ENCODE measurements around the gene SMPDL3A. TPM values are rescaled to one million over a fixed set of nuclear protein-coding genes. Genes with fewer than 3 reads are reported as not detected.

The SMPDL3A gene
- total RNA-seq, 1 donor, result 23.5 TPM

- Histone ChIP-seq H3K4me2 (ENCODE audit: insufficient read depth, low read length) (peak overlapping the region; percentile 70), H3K9me3 (ENCODE audit: low read depth, low read length) (no peaks in the 10 kb centered on the region), H3K4me3 (ENCODE audit: insufficient read depth, low read length) (no peak overlapping the region), H2AFZ (ENCODE audit: low read length) (no peak overlapping the region), H3K27me3 (ENCODE audit: insufficient read depth, low read length) (no peaks in the 10 kb centered on the region), H3K36me3 (ENCODE audit: insufficient read depth, low read length) (no peaks in the 10 kb centered on the region), H3K79me2 (ENCODE audit: insufficient read depth, low read length) (no peaks in the 10 kb centered on the region), H4K20me1 (ENCODE audit: insufficient read depth, low read length) (no peaks in the 10 kb centered on the region), H3K4me1 (ENCODE audit: insufficient read depth, low read length) (no peaks in the 10 kb centered on the region), H3K27ac (ENCODE audit: low read depth, low read length) (no peak overlapping the region)
- TF ChIP-seq, protein P1, sequence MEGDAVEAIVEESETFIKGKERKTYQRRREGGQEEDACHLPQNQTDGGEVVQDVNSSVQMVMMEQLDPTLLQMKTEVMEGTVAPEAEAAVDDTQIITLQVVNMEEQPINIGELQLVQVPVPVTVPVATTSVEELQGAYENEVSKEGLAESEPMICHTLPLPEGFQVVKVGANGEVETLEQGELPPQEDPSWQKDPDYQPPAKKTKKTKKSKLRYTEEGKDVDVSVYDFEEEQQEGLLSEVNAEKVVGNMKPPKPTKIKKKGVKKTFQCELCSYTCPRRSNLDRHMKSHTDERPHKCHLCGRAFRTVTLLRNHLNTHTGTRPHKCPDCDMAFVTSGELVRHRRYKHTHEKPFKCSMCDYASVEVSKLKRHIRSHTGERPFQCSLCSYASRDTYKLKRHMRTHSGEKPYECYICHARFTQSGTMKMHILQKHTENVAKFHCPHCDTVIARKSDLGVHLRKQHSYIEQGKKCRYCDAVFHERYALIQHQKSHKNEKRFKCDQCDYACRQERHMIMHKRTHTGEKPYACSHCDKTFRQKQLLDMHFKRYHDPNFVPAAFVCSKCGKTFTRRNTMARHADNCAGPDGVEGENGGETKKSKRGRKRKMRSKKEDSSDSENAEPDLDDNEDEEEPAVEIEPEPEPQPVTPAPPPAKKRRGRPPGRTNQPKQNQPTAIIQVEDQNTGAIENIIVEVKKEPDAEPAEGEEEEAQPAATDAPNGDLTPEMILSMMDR (IDR thresholded peaks at IDR 0.05; ENCODE audit: extremely low read depth, low read depth, low read length), result no peak
- no peak for DNase-seq (ENCODE audit: insufficient read length, low spot score, missing footprints)
Observed at GRCh38 chr6:122754191-122754731, 34.8 kb upstream of the SMPDL3A start.

DNA sequence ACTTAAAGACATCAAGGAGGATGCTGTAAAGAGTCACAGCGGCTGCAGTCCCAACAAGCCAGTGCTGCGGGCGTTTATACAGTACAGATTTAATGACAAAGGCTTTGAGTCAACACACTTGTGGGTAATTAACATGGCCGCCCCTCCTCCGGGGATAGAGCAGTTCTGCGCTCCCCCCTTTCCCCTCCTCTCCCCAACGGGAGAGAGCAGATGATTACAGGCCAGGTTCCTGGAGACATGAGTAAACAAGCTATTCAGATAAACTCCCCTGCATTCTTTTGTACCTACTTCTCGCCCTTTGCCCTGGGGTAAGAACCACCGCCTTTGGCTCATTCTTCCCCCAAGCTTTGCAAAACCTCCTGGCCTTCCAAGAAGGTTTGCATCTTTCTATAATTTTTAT, 33.2 kb upstream of the SMPDL3A start:
- no peaks in the 10 kb centered on the region for H3K27me3 ChIP-seq (ENCODE audit: insufficient read depth, low read length)
- no peak overlapping the region for H2AFZ ChIP-seq (ENCODE audit: low read length)
- H3K9me3 ChIP-seq (ENCODE audit: low read depth, low read length), result no peaks in the 10 kb centered on the region
- no peaks in the 10 kb centered on the region for H3K79me2 ChIP-seq (ENCODE audit: insufficient read depth, low read length)
- no peak overlapping the region for H3K4me3 ChIP-seq (ENCODE audit: insufficient read depth, low read length)
- H4K20me1 ChIP-seq (ENCODE audit: insufficient read depth, low read length), result no peaks in the 10 kb centered on the region
- no peak overlapping the region for H3K27ac ChIP-seq (ENCODE audit: low read depth, low read length)
- TF ChIP-seq, protein P1 (IDR thresholded peaks at IDR 0.05; ENCODE audit: extremely low read depth, low read depth, low read length), result no peak
- H3K4me1 ChIP-seq (ENCODE audit: insufficient read depth, low read length), result no peaks in the 10 kb centered on the region
- no peak overlapping the region for H3K4me2 ChIP-seq (ENCODE audit: insufficient read depth, low read length)
- no peak for DNase-seq (ENCODE audit: insufficient read length, low spot score, missing footprints)
- H3K36me3 ChIP-seq (ENCODE audit: insufficient read depth, low read length), result no peaks in the 10 kb centered on the region

GRCh38 chr6:122758927-122759334, 30.1 kb upstream of the SMPDL3A start:
- Histone ChIP-seq H3K27ac (ENCODE audit: low read depth, low read length) (no peak overlapping the region), H3K9me3 (ENCODE audit: low read depth, low read length) (no peaks in the 10 kb centered on the region), H3K4me3 (ENCODE audit: insufficient read depth, low read length) (no peak overlapping the region), H3K79me2 (ENCODE audit: insufficient read depth, low read length) (no peaks in the 10 kb centered on the region), H4K20me1 (ENCODE audit: insufficient read depth, low read length) (no peaks in the 10 kb centered on the region), H3K4me1 (ENCODE audit: insufficient read depth, low read length) (no peaks in the 10 kb centered on the region), H3K4me2 (ENCODE audit: insufficient read depth, low read length) (no peak overlapping the region), H2AFZ (ENCODE audit: low read length) (no peak overlapping the region), H3K27me3 (ENCODE audit: insufficient read depth, low read length) (no peaks in the 10 kb centered on the region), H3K36me3 (ENCODE audit: insufficient read depth, low read length) (no peaks in the 10 kb centered on the region)
- no peak for DNase-seq (ENCODE audit: insufficient read length, low spot score, missing footprints)
- TF ChIP-seq, protein P1 (IDR thresholded peaks at IDR 0.05; ENCODE audit: extremely low read depth, low read depth, low read length), result no peak

- Histone ChIP-seq H3K4me1 (ENCODE audit: insufficient read depth, low read length) (no peaks in the 10 kb centered on the region), H2AFZ (ENCODE audit: low read length) (no peak overlapping the region), H3K9me3 (ENCODE audit: low read depth, low read length) (no peaks in the 10 kb centered on the region), H3K4me3 (ENCODE audit: insufficient read depth, low read length) (no peak overlapping the region), H3K4me2 (ENCODE audit: insufficient read depth, low read length) (no peak overlapping the region), H3K36me3 (ENCODE audit: insufficient read depth, low read length) (no peaks in the 10 kb centered on the region), H3K27ac (ENCODE audit: low read depth, low read length) (no peak overlapping the region), H3K79me2 (ENCODE audit: insufficient read depth, low read length) (no peaks in the 10 kb centered on the region), H3K27me3 (ENCODE audit: insufficient read depth, low read length) (no peaks in the 10 kb centered on the region), H4K20me1 (ENCODE audit: insufficient read depth, low read length) (no peaks in the 10 kb centered on the region)
- TF ChIP-seq, protein P1 (IDR thresholded peaks at IDR 0.05; ENCODE audit: extremely low read depth, low read depth, low read length), result no peak
- DNase-seq (ENCODE audit: insufficient read length, low spot score, missing footprints), result no peak
Observed at GRCh38 chr6:122760330-122760729, 28.7 kb upstream of the SMPDL3A start.

Measured in osteoblast (primary cell).